ENCODE data around the gene GFER. TPM values are rescaled to one million over a fixed set of nuclear protein-coding genes. Genes with fewer than 3 reads are reported as not detected.

The GFER gene
- total RNA-seq, 1 experiment from 2014 or later = 26.1 TPM

DNA sequence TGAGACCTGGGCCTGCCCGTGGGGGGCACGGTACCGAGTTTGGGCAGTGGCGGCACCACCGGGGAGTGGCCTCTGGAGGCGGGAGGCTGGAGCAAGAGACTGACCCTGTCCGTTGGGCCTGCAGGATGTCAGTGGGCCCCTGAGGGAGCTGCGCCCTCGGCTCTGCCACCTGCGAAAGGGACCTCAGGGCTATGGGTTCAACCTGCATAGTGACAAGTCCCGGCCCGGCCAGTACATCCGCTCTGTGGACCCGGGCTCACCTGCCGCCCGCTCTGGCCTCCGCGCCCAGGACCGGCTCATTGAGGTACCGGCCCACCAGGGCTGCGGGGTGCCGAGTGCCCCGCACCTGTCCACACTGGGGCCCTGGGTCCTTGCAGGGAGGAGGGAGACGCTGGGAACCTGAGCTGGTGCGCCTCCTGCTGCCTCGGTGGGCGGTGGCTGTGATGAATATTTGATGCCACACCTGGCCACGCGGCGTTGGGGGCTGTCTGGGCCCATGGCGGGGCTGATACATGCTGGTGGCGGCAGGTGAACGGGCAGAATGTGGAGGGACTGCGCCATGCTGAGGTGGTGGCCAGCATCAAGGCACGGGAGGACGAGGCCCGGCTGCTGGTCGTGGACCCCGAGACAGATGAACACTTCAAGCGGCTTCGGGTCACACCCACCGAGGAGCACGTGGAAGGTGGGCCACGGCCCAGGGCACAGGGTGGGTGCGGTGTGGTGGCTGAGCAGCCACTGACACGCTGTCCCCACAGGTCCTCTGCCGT lies 52.4 kb downstream of the GFER start:
- DNase-seq (ENCODE audit: extremely low read depth, low read depth) = no peak

- no peak for DNase-seq (ENCODE audit: extremely low read depth, low read depth)
These were observed 53.1 kb downstream of the GFER start for GRCh38 chr16:2037115-2037514.

Small RNA genes lying within 50 kb of the gene (small RNA-seq; reads per million reads assigned to genes)
- gene AC005363.2 (0 reads per million in 2 experiments), gene RN7SL219P (0 to 0.12 reads per million in 2 experiments), gene SNORA10 (0 reads per million in 2 experiments), gene SNORA64 (0 reads per million in 2 experiments)

Other genes with a start within 250 kb of the GFER start
- gene NME3, start 212.7 kb upstream of the GFER start, total RNA-seq (2014; rRNA removed; shearing (Covaris generic)) = 42.0 and 53.3 TPM in 2 replicates
- gene EME2, start 211.4 kb upstream of the GFER start, total RNA-seq (2014; rRNA removed; shearing (Covaris generic)) = 6.0 and 6.9 TPM in 2 replicates
- 91.2 and 104 TPM in 2 replicates for gene MRPS34, start 211.1 kb upstream of the GFER start, total RNA-seq (2014; rRNA removed; shearing (Covaris generic))
- gene SPSB3, start 201.6 kb upstream of the GFER start, total RNA-seq (2014; rRNA removed; shearing (Covaris generic)) = 19.7 and 21.0 TPM in 2 replicates
- gene NUBP2, start 201.2 kb upstream of the GFER start, total RNA-seq (2014; rRNA removed; shearing (Covaris generic)) = 50.2 and 59.3 TPM in 2 replicates
- gene IGFALS, start 190.5 kb upstream of the GFER start, total RNA-seq (2014; rRNA removed; shearing (Covaris generic)) = not detected in 2 replicates
- 63.2 and 73.9 TPM in 2 replicates for gene HAGH, start 157.4 kb upstream of the GFER start, total RNA-seq (2014; rRNA removed; shearing (Covaris generic))
- 29.2 and 33.0 TPM in 2 replicates for gene FAHD1, start 157.0 kb upstream of the GFER start, total RNA-seq (2014; rRNA removed; shearing (Covaris generic))
- gene MEIOB, start 112.0 kb upstream of the GFER start, total RNA-seq (2014; rRNA removed; shearing (Covaris generic)) = 0.97 and 2.5 TPM in 2 replicates
- 0.97 and 1.2 TPM in 2 replicates for gene HS3ST6, start 65.8 kb upstream of the GFER start, total RNA-seq (2014; rRNA removed; shearing (Covaris generic))
- 5.8 and 7.4 TPM in 2 replicates for gene MSRB1, start 41.0 kb upstream of the GFER start, total RNA-seq (2014; rRNA removed; shearing (Covaris generic))
- gene RPL3L, start 29.5 kb upstream of the GFER start, total RNA-seq (2014; rRNA removed; shearing (Covaris generic)) = not detected in 2 replicates
- gene NDUFB10, start 24.7 kb upstream of the GFER start, total RNA-seq (2014; rRNA removed; shearing (Covaris generic)) = 206 and 240 TPM in 2 replicates
- gene RPS2, start 19.4 kb upstream of the GFER start, total RNA-seq (2014; rRNA removed; shearing (Covaris generic)) = 5,880 and 6,554 TPM in 2 replicates
- not detected in 2 replicates for gene RNF151, start 17.3 kb upstream of the GFER start, total RNA-seq (2014; rRNA removed; shearing (Covaris generic))
- gene TBL3, start 12.1 kb upstream of the GFER start, total RNA-seq (2014; rRNA removed; shearing (Covaris generic)) = 32.0 and 34.1 TPM in 2 replicates
- 0.84 TPM in 1 of 2 replicates, not detected in the other for gene NOXO1, start 2.7 kb upstream of the GFER start, total RNA-seq (2014; rRNA removed; shearing (Covaris generic))
- 4.0 and 4.5 TPM in 2 replicates for gene SYNGR3, start 5.8 kb downstream of the GFER start, total RNA-seq (2014; rRNA removed; shearing (Covaris generic))
- 35.1 and 37.1 TPM in 2 replicates for gene ZNF598, start 25.6 kb downstream of the GFER start, total RNA-seq (2014; rRNA removed; shearing (Covaris generic))
- gene NPW, start 35.6 kb downstream of the GFER start, total RNA-seq (2014; rRNA removed; shearing (Covaris generic)) = 3.4 and 4.8 TPM in 2 replicates
- 11.1 and 13.3 TPM in 2 replicates for gene NHERF2, start 42.7 kb downstream of the GFER start, total RNA-seq (2014; rRNA removed; shearing (Covaris generic))
- gene NTHL1, start 63.6 kb downstream of the GFER start, total RNA-seq (2014; rRNA removed; shearing (Covaris generic)) = 18.0 and 20.2 TPM in 2 replicates
- 33.8 and 38.5 TPM in 2 replicates for gene TSC2, start 63.8 kb downstream of the GFER start, total RNA-seq (2014; rRNA removed; shearing (Covaris generic))
- gene PKD1, start 151.7 kb downstream of the GFER start, total RNA-seq (2014; rRNA removed; shearing (Covaris generic)) = 98.8 and 119 TPM in 2 replicates
- 0.66 and 1.2 TPM in 2 replicates for gene RAB26, start 164.4 kb downstream of the GFER start, total RNA-seq (2014; rRNA removed; shearing (Covaris generic))
- 52.8 and 55.6 TPM in 2 replicates for gene TRAF7, start 171.6 kb downstream of the GFER start, total RNA-seq (2014; rRNA removed; shearing (Covaris generic))
- 0.50 and 1.5 TPM in 2 replicates for gene CASKIN1, start 212.4 kb downstream of the GFER start, total RNA-seq (2014; rRNA removed; shearing (Covaris generic))
- 58.5 and 58.7 TPM in 2 replicates for gene MLST8, start 221.3 kb downstream of the GFER start, total RNA-seq (2014; rRNA removed; shearing (Covaris generic))
- gene BRICD5, start 226.7 kb downstream of the GFER start, total RNA-seq (2014; rRNA removed; shearing (Covaris generic)) = 2.1 and 2.9 TPM in 2 replicates
- gene PGP, start 230.6 kb downstream of the GFER start, total RNA-seq (2014; rRNA removed; shearing (Covaris generic)) = 8.6 and 11.9 TPM in 2 replicates
- 18.6 and 21.7 TPM in 2 replicates for gene E4F1, start 239.4 kb downstream of the GFER start, total RNA-seq (2014; rRNA removed; shearing (Covaris generic))

Measured in NCI-H460 (cell line).